Measurements from ENCODE around the gene TMC7.
"Not testable (repeated sequence)": the region's sequence is repeated elsewhere in the genome, so short reads cannot be mapped to it uniquely, and the experiment has no call there.

Gene TMC7

GRCh38 chr16:18983565-18984434 lies at the start of gene TMC7:
TSS of gene TMC7 (plus strand) at chr16:18983934. CDS start at chr16:18984064, 130 bp downstream.
- no peak for DNase-seq

DNA sequence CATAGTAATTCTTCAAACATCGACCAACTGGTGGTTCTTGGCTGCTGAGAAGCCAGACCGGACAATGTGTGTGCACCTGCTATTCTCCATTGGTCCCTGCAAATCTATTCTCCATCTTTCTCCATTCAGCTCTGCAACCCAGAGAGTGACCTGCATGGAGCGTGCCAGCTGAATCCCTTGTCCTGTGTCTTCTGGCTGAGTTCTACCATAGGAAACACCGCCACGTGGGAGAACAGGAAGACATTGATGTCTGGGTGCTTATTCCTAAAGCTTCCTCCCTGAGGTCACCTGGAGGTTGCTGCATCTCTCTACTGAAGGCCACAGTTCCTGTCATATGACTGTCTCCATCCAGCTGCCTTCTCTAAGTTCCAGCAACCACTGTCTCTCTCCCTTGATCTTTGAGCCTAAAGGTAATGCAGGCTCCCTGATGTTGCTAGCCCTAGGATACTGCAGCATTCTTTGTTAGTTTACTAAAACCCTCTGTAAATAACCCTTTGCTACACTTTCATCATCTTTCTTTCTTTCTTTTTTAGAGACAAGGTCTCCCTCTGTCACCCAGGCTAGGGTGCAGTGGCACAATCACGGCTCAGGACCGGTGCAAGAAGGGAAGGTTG lies 46.9 kb upstream of the TMC7 start:
- DNase-seq, result no peak

DNA sequence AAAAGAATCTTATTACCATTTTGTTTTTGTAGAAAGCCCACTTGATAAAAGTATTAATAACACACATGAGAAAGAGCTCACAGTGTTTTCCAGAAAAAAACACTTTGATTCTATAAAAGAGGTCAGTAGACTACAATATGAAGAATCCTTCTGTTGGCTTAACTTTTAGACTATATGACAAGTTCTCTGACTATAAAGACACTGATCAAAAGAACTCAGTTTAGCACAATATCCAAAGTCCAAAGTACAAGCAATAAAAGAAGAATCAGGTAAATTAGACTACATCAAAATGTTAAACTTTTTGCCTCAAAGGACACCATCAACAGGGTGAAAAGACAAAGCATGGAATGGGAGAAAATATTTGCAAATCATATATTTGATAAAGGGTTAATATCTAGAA lies 46.3 kb upstream of the TMC7 start:
- no peak for DNase-seq

DNA sequence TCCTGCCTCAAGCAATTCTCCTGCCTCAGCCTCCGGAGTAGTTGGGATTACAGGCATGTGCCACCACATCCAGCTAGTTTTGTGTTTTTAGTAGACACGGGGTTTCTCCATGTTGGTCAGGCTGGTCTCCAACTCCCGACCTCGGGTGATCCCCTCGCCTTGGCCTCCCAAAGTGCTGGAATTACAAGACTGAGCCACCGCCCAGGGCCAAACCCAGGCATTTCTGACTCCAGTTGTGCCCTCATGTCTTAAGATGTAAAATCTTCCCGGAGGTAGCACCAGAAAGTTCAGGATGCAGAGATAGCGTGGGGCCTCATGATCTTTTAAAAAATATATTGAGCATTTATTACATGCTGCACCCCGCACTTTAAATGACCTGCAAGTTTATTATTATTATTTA lies 44.7 kb upstream of the TMC7 start:
- no peak for DNase-seq

DNA sequence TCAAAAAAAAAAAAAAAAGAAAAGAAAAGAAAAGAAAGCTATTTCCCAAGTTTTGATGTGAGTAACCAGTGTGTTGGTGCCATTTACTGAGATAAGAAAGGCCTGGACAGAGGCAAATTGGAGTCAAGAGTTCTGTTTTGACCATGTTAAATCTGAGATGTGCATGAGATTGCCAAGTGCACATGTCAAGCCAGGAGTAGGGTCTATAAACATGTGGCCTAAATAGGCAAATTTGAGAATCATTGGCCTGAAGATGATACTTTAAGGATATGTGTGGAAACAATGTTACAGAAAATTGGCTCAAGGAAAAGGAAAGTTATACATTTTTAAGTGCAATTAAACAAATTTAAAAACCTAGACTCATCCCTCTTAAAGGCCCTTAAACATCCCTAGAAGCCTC lies 42.3 kb upstream of the TMC7 start:
- DNase-seq, result no peak

DNA sequence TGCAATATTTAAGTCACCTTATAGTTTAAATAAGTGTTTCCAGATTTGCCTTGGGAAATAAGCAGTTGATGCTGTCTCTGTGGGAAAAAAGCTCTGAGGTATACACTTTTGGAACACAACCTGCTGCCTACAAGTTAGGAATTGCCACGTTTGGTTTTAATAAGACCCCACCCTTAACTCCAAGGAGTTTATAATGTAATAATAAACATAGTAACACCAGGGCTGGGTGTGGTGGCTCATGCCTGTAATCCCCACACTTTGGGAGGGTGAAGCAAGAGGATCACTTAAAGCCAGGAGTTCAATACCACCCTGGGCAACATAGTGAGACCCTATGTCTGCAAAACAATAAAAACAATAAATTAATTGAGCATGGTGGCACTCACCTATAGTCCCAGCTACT lies 41.7 kb upstream of the TMC7 start:
- no peak for DNase-seq

- DNase-seq, result no peak
Observed at GRCh38 chr16:18943414-18943813, 40.3 kb upstream of the TMC7 start.

- no peak for DNase-seq
Observed at GRCh38 chr16:18945233-18945632, 38.5 kb upstream of the TMC7 start.

DNA sequence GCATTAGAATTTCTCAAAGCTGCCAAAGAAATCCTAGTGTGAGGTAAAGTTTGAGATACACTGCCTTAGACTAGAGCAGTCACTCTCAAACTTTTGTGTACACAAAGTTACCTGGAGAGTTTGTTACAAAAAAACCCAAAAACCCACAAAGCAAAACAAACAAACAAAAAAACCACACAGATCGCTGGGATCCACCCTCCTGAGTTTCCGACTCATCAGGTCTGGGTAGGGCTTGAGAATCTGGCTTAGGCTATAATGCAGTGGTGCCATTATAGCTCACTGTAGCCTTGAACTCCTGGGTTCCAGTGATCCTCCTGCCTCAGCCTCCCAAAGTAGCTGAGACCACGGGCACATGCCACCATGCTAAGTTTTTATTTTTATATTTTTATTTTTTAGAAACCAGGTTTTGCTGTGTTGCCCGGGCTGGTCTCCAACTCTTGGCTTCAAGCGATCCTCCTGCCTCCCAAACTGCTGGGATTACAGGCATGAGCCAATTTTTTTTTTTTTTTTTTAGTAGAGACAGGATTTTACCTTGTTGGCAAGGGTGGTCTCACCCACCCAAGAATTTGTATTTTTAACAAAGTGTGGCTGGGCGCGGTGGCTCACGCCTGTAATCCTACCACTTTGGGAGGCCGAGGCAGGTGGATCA lies 35.2 kb upstream of the TMC7 start:
- no peak for DNase-seq

DNA sequence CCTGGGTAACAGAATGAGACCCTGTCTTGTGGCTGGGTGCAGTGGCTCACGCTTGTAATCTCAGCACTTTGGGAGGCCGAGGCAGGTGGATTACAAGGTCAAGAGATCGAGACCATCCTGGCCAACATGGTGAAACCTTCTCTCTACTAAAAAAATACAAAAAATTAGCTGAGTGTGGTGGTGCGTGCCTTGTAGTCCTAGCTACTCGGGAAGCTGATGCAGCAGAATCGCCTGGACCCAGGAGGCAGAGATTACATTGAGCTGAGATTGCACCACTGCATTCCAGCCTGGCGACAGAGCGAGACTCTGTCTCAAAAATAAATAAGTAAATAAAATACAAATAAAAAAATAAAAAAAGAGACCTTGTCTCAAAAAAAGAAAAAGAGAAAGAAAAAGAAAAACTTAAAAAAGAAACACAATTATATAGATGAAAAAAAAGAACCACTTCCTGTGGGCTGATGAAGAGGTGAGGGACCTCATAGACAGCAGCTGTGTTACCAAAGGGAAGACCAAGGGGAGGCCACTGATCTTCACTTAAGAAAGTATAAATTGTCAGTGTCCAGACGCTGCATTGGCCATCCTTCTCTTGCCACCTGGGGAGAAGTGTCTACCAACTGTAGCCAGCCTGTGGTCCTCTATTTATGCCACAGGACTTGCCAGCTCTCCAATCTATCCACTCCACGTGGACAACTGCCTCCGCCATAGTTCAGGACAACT lies 33.1 kb upstream of the TMC7 start:
- DNase-seq, result no peak

DNA sequence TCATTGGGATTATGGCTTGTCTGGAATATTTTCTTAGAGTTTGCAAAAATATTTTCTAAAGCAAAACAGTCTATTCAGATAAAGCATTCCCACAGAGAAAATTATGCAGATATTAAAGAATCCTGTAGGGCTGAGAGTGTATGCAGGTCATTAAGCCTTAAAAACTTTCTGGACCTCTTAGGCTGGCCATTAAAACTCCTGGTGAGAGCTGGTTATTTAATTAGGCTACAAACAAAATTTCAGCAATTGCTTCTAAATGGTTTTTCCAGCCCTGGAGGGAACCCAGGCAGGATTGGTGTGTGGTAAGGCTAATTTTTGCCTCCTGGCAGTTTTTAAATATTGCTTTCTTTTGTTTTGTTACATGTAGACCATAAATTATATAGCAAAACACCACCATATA lies 30.2 kb upstream of the TMC7 start:
- DNase-seq, result no peak

DNA sequence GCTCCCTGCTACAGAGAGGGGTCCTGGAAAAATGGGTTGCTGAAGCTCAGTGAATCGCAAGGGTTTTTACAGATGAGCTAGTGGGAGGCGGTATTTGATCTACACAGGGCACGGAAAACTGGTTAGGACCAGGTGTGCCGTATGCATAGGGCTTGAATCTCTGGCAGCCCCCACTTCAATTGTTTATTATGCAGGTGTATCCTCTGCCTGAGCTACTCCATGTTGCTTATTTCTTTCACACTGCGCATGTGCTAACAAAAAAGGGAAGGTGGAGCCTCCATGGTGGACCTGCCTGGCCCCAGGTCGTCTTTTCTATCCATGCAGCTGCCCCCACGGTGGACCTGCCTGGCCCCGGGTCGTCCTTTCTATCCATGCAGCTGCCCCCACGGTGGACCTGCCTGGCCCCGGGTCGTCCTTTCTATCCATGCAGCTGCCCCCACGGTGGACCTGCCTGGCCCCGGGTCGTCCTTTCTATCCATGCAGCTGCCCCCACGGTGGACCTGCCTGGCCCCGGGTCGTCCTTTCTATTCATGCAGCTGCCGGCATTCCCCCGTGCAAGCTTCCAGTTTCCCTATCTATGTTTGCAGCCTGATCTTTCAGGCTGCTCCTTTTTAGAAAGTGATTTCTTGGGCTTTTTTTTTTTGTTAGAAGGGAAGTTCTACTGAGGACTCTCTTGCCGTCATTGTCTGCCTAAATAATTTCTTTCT lies 27.7 kb upstream of the TMC7 start:
- not testable (repeated sequence) for DNase-seq

DNA sequence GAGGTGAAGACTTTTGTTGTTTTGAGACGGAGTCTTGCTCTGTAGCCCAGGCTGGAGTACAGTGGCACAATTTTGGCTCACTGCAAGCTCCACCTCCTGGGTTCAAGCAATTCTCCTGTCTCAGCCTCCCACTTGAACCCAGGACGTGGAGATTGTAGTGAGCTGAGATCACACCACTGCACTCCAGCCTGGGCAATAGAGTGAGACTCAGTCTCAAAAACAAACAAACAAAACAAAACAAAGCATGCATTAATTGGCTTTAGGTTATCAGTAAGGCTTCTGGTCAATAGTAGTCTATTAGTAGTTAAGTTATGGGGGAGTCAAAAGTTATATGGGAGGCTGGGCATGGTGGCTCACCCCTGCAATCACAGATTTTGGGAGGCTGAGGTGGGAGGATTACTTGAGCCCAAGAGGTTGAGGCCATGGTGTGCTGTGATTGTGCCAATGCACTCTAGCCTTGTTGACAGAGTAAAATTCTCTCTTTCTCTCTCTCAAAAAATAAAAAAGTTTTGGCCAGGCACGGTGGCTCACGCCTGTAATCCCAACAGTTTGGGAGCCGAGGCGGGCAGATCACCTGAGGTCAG lies 27.0 kb upstream of the TMC7 start:
- DNase-seq, result not testable (repeated sequence)

- no peak for DNase-seq
Observed at GRCh38 chr16:18958621-18959029, 25.1 kb upstream of the TMC7 start.

DNA sequence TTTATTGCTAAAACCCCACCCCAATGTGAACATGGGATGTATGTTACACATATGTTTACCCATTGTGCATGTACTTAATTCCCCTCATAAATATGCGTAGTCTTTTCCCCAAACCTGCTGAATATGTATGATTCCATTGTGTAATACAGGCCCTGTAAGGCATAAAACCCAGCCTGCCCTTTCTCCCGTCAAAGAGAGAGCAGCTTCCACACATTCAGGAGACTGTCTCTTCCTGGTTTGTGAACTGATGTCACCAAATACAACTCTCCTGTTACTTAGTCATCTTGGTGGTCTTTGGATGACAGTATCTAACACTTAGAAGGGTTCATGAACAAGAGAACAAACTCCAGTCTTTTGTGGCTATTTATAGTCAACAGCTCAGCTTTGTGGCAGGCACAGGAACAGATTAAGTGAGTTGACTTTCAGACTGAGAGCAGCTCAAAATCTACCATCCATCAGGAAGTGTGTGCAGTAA lies 24.7 kb upstream of the TMC7 start:
- DNase-seq, result no peak

GRCh38 chr16:18965555-18965954 lies 18.2 kb upstream of the TMC7 start:
- no peak for DNase-seq

DNA sequence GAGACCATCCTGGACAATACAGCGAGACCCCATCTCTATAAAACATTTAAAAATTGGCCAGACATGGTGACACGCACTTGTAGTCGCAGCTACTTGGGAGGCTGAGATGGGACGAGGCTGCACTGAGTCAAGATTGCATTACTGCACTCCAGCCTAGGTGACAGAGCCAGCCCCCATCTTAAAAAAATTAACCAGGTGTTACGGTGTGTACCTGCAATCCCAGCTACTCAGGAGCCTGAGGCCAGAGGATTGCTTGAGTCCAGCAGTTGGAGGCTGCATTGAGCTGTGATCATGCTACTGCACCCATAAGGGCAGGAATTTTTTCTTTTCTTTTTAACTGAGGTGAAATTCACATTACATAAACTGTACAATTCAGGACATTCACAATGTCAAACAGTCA lies 16.9 kb upstream of the TMC7 start:
- no peak for DNase-seq

DNA sequence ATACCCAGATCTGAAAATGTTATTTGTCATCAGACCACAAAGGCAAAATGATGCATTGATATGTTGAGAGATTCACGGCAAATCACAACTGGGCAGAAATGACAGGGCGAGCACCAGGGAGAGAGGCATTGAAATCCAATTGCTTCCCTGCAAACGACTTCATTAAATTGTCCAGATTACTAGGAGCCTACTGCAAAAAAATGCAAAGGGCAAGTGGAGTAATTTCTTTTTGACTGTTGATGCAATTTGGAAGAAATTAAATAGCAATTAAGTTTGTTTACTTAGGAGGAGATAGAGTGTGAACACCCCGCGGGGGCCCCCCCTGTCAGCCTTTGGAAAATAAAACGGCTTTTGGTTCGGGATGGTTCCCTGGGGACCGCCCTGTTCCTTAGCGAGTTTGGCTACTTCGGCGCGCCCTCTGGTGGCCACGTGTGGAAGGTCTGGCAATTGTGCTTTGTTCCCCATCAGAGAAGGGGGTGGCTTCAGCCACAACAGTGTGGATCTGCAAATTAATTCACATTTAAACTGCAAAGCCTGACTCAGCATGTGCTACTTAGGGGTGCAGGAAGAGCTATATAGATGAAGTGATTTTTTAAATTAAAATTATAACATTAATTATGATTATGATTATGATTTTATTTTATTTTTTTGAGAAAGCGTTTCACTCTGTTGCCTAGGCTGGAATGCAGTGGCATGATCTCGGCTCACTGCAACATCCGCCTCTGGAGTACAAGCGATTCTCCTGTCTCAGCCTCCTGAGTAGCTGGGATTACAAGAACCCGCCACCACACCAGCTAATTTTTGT lies 14.5 kb upstream of the TMC7 start:
- no peak for DNase-seq

DNA sequence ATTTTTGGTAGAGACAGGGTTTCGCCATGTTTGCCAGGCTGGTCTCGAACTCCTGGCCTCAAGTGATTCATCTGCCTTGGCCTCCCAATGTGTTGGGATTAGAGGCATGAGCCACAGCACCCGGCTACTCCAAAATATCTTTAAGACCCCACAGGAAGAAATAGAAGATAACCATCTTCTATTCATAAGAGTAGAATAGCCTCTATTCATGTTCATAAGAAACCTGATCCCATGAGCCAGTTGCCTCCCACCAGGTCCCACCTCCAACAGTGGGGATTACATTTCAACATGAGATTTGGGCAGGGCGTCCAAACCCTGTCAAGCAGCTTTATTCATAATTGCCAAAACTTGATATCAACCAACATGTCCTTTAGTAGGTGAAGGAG lies 13.9 kb upstream of the TMC7 start:
- DNase-seq, result no peak

DNA sequence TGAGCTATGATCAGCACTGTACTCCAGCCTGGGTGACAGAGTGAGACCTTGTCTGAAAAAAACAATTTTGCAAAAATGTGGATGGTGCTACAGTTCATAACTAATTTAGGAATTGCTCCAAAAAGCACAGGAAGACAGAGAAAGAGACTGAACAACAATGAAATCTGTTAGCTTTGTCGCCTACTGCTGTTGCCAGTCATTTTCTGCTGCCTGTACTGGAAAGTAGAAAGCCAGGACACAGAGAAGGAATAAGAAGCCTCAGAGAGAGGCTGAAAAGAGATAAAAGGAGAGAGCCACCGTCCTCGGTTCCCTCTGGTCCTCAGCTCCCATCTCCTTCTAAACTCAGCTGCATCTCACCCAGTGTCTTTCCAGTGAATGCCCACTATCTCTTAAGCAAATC lies 8.6 kb upstream of the TMC7 start:
- DNase-seq, result no peak

DNA sequence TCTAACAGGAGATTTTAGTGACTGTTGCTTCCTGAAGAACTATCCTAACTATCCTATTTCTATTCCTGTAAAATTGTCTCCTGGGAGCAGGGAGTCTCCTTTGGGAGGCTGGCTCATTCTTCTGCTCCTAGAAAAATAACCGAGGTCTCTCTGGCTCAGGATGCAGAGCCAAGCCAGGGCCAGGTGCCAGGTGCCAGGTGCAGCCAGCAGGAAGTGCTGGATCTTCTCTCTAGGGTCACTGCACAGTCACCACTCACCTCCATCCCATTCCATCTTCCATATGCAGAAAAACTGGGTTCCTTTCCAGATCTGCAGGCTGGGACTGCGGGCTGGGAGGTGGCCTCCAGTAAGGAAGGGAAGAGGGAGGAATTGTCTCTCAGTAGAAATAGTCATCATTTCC lies 3.8 kb upstream of the TMC7 start:
- no peak for DNase-seq

Measured in cortex of kidney (tissue), 1 donor.